ENCODE data around the gene NACC2.

- no peak for TF ChIP-seq FOS (IDR thresholded peaks at IDR 0.05; ENCODE audit: borderline replicate concordance, insufficient read depth, low read length)
- TF ChIP-seq, protein P1, sequence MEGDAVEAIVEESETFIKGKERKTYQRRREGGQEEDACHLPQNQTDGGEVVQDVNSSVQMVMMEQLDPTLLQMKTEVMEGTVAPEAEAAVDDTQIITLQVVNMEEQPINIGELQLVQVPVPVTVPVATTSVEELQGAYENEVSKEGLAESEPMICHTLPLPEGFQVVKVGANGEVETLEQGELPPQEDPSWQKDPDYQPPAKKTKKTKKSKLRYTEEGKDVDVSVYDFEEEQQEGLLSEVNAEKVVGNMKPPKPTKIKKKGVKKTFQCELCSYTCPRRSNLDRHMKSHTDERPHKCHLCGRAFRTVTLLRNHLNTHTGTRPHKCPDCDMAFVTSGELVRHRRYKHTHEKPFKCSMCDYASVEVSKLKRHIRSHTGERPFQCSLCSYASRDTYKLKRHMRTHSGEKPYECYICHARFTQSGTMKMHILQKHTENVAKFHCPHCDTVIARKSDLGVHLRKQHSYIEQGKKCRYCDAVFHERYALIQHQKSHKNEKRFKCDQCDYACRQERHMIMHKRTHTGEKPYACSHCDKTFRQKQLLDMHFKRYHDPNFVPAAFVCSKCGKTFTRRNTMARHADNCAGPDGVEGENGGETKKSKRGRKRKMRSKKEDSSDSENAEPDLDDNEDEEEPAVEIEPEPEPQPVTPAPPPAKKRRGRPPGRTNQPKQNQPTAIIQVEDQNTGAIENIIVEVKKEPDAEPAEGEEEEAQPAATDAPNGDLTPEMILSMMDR (IDR thresholded peaks at IDR 0.05; ENCODE audit: extremely low read depth in 1 of 2, insufficient read depth in 1 of 2, low read depth in 1 of 2, low read length in 2 of 2), result no peak
- TF ChIP-seq POLR2A (IDR thresholded peaks at IDR 0.05; ENCODE audit: low read depth, low read length), result no peak
- no peak for TF ChIP-seq POLR2AphosphoS5 (IDR thresholded peaks at IDR 0.05; ENCODE audit: insufficient read depth, low read depth, low read length)
- TF ChIP-seq EZH2 (IDR thresholded peaks at IDR 0.05; ENCODE audit: borderline replicate concordance, low read depth, low read length, severe bottlenecking), result no peak
- TF ChIP-seq JUN (IDR thresholded peaks at IDR 0.05; ENCODE audit: borderline replicate concordance, insufficient read depth, insufficient read length, low read depth), result no peak
- TF ChIP-seq MAX (IDR thresholded peaks at IDR 0.05; ENCODE audit: insufficient read depth, insufficient read length), result no peak
Measured at GRCh38 chr9:136058801-136059302, 36.2 kb downstream of the NACC2 start.
